ENCODE data around the gene SGIP1. TPM values are rescaled to one million over a fixed set of nuclear protein-coding genes. Genes with fewer than 3 reads are reported as not detected.

Gene SGIP1
- total RNA-seq, 1 experiment from 2014 or later, result not detected

GRCh38 chr1:66737836-66738235 lies 203.9 kb downstream of the SGIP1 start:
- Histone ChIP-seq H3K9me3 (no peaks in the 10 kb centered on the region), H3K36me3 (ENCODE audit: control insufficient read depth, insufficient read depth, low read length) (no peaks in the 10 kb centered on the region), H3K27me3 (replicated peaks; ENCODE audit: control insufficient read depth, insufficient read depth, low read length) (no peaks in the 10 kb centered on the region), H3K4me1 (no peaks in the 10 kb centered on the region), H3K4me3 (ENCODE audit: low read depth, low read length) (no peak overlapping the region)
- intact Hi-C loops (cut with micrococcal nuclease; ENCODE audit: unreplicated experiment), result no loop called here
- no peak overlapping the region for H3K27ac Mint-ChIP-seq (ENCODE audit: unreplicated experiment)
- no peaks in the 10 kb centered on the region for H3K9me3 Mint-ChIP-seq (ENCODE audit: unreplicated experiment)
- no peaks in the 10 kb centered on the region for H3K27me3 Mint-ChIP-seq (ENCODE audit: insufficient read depth, unreplicated experiment)
- BruUV-seq (replicated peaks), result no TSS peak
- POLR2A ChIA-PET, result no interaction called here
- no peaks in the 10 kb centered on the region for H3K36me3 Mint-ChIP-seq (ENCODE audit: insufficient read depth, unreplicated experiment)
- DNase-seq, result no peak
- no peaks in the 10 kb centered on the region for H3K4me1 Mint-ChIP-seq (ENCODE audit: low read depth, unreplicated experiment)
- no peak overlapping the region for H3K4me3 Mint-ChIP-seq (ENCODE audit: unreplicated experiment)
- TF ChIP-seq CTCF (IDR thresholded peaks at IDR 0.05; ENCODE audit: insufficient read depth in 1 of 2, low read depth in 1 of 2, low read length in 1 of 2, severe bottlenecking in 1 of 2, unreplicated experiment in 1 of 2), result no peak
- CTCF ChIA-PET, result no interaction called here

- no peaks in the 10 kb centered on the region for H3K36me3 Mint-ChIP-seq (ENCODE audit: insufficient read depth, unreplicated experiment)
- no peaks in the 10 kb centered on the region for H3K4me1 Mint-ChIP-seq (ENCODE audit: low read depth, unreplicated experiment)
- no peaks in the 10 kb centered on the region for H3K9me3 Mint-ChIP-seq (ENCODE audit: unreplicated experiment)
- no TSS peak for BruUV-seq (replicated peaks)
- H3K27ac Mint-ChIP-seq (ENCODE audit: unreplicated experiment), result no peak overlapping the region
- POLR2A ChIA-PET, result no interaction called here
- CTCF ChIA-PET, result no interaction called here
- DNase-seq, result no peak
- no peak overlapping the region for H3K4me3 ChIP-seq (ENCODE audit: low read depth, low read length)
- H3K4me1 ChIP-seq, result no peaks in the 10 kb centered on the region
- no peaks in the 10 kb centered on the region for H3K9me3 ChIP-seq
- H3K4me3 Mint-ChIP-seq (ENCODE audit: unreplicated experiment), result no peak overlapping the region
- H3K27me3 Mint-ChIP-seq (ENCODE audit: insufficient read depth, unreplicated experiment), result no peaks in the 10 kb centered on the region
- no peaks in the 10 kb centered on the region for H3K36me3 ChIP-seq (ENCODE audit: control insufficient read depth, insufficient read depth, low read length)
- no peaks in the 10 kb centered on the region for H3K27me3 ChIP-seq (replicated peaks; ENCODE audit: control insufficient read depth, insufficient read depth, low read length)
- intact Hi-C loops (cut with micrococcal nuclease; ENCODE audit: unreplicated experiment), result no loop called here
- no peak for TF ChIP-seq CTCF (IDR thresholded peaks at IDR 0.05; ENCODE audit: insufficient read depth in 1 of 2, low read depth in 1 of 2, low read length in 1 of 2, severe bottlenecking in 1 of 2, unreplicated experiment in 1 of 2)
Observed at GRCh38 chr1:66739401-66740157, 205.6 kb downstream of the SGIP1 start.

- peaks cover 5% of the 10 kb centered on the region for H3K27me3 Mint-ChIP-seq (ENCODE audit: insufficient read depth, unreplicated experiment)
- no TSS peak for BruUV-seq (replicated peaks)
Observed at GRCh38 chr1:66745451-66745850, 211.5 kb downstream of the SGIP1 start.

More at GRCh38 chr1:66745451-66745850, 211.5 kb downstream of the SGIP1 start:
- no peaks in the 10 kb centered on the region for H3K36me3 ChIP-seq (ENCODE audit: control insufficient read depth, insufficient read depth, low read length)
- intact Hi-C loops (cut with micrococcal nuclease; ENCODE audit: unreplicated experiment), result no loop called here
- CTCF ChIA-PET, result no interaction called here
- no peak overlapping the region for H3K27ac Mint-ChIP-seq (ENCODE audit: unreplicated experiment)
- no peak for DNase-seq
- no peak for TF ChIP-seq CTCF (IDR thresholded peaks at IDR 0.05; ENCODE audit: insufficient read depth in 1 of 2, low read depth in 1 of 2, low read length in 1 of 2, severe bottlenecking in 1 of 2, unreplicated experiment in 1 of 2)
- H3K4me3 Mint-ChIP-seq (ENCODE audit: unreplicated experiment), result no peak overlapping the region
- H3K4me3 ChIP-seq (ENCODE audit: low read depth, low read length), result no peak overlapping the region
- no peaks in the 10 kb centered on the region for H3K9me3 Mint-ChIP-seq (ENCODE audit: unreplicated experiment)
- no peaks in the 10 kb centered on the region for H3K9me3 ChIP-seq
- H3K36me3 Mint-ChIP-seq (ENCODE audit: insufficient read depth, unreplicated experiment), result no peaks in the 10 kb centered on the region
- POLR2A ChIA-PET, result no interaction called here
- no peaks in the 10 kb centered on the region for H3K4me1 ChIP-seq
- no peaks in the 10 kb centered on the region for H3K27me3 ChIP-seq (replicated peaks; ENCODE audit: control insufficient read depth, insufficient read depth, low read length)
- H3K4me1 Mint-ChIP-seq (ENCODE audit: low read depth, unreplicated experiment), result no peaks in the 10 kb centered on the region

All from Caco-2 (cell line).